Stimulated activated CD4-positive, alpha-beta T cell treated with anti-CD3 and anti-CD28 coated beads, Interleukin-12 subunit alpha, Interleukin-12 subunit beta, amount 100 ng/mL, for 24 hours (primary cell): ENCODE results near the gene BEST2.

Source experiments
- DNase-seq, 2 experiments: peaks; one replicate each; pipeline ENCODE4 v3.0.0-alpha.2; 2020; ENCODE audit warnings: low read depth in 2 of 2

Gene BEST2

DNA sequence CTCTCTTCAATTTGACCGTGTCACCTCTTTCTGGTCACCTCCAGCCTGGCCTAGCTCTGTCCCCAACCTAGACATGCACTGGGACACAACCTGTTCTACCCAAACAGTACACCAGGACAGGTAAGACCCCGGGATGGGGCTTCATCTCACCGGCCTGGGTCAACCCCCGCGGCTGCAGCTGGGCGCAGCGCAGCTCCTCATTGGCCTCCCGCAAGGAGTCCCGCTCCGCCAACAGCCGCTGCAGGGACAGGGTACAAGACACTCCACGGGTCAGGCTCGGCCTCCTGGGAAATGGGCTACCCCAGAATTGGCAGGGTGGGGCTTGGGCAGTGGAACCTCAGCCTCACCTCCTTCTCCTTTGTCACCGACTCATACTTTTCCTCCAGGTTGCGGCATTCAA lies 16.1 kb downstream of the BEST2 start:
- DNase-seq, result no peak

- peak in 1 of 2 experiments; percentile 51 for DNase-seq
Measured at GRCh38 chr19:12769689-12770088, 18.1 kb downstream of the BEST2 start.

- no peak for DNase-seq
Measured at GRCh38 chr19:12770922-12771321, 19.3 kb downstream of the BEST2 start.

DNA sequence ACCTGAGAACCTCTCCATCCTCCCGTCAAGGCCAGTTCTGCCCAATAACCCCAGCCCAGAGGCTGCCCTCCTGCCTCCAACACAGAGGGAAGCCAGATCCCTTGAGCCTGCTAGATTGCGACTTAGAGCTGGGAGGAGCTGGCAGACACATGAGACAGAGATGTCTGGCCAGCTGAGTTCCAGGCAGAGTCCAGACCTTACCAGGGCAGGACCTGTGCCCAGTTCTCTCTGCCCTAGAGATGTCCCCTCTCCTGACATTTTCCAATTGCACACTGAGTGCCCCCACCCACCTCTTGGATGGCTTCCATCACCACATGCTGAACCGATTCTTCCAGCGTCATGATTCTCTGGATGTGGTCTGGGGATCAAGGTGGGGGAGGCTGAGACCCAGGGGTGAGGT lies 20.7 kb downstream of the BEST2 start:
- no peak for DNase-seq

DNA sequence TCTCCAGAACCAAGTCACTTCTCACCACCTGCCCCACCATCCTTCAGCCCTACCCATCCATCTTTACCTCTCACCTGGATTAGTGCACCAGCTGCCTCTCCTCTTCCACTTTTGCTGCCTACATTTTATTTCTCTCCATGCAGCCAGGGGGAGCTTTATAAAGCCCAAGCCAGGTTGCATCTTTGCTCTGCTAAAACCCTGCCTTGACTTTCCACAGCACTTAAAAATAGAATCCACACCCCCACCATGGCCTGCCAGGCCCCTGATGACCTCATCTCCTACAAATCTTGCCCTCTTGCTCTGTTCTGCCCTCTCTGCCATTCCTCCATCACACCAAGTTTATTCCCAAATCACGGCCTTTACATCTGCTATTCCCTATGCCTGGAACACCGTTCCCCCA lies 22.0 kb downstream of the BEST2 start:
- DNase-seq, result no peak

DNA sequence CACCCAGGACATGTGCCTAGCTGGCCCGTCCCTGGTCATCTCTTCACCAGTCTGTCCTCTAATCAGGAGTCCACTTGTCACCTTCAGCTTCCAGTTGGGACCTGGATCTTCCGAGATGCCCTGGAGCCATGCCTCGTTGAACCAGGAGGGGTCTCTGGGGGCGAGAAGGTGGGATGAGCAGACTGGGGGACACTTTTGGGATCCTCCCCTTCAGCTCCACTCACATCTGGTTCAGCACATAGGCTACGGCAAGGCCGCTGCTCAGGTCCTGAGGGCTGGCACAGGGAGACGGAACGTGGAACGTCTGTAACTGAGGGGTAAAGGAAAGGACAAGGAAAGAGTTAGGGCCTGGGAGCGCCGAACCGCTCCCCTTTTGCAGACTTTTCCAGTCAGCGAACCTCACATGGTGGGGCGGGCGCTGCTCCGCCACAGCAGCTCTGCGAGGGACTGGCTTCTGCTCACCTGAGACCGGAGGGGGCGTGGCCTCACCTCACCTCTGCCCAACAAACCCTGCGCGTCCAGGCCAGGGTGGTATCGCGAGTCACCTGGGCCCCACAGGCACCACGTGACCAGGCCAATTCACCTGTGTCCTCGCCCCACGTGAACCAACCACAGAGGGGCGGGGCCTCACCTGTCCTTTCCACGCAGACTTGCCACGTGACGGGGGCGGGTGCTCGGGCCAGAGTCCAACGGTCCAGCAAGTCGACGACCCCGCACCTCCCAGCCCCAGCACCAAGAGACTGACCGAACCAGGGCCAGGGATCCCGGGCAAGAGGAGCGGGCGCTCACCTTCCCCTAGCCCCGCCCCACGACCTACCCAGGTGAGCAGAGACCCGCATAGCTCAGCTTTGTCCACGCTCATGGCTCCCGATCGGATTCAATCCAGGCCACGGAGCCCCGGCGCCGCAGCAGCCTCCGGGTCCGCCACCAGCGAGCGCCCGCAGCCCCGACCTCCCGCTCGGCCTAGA lies 23.3 kb downstream of the BEST2 start, which contains the start of gene HOOK2:
Gene HOOK2, minus strand, starts transcription at position 965 of the 968 bp plus-strand sequence. Its CDS starts 103 bp downstream, at position 862.
- no peak for DNase-seq

- peak; percentile 60 to 81 for DNase-seq
Measured at GRCh38 chr19:12777217-12778016, 25.8 kb downstream of the BEST2 start.

DNA sequence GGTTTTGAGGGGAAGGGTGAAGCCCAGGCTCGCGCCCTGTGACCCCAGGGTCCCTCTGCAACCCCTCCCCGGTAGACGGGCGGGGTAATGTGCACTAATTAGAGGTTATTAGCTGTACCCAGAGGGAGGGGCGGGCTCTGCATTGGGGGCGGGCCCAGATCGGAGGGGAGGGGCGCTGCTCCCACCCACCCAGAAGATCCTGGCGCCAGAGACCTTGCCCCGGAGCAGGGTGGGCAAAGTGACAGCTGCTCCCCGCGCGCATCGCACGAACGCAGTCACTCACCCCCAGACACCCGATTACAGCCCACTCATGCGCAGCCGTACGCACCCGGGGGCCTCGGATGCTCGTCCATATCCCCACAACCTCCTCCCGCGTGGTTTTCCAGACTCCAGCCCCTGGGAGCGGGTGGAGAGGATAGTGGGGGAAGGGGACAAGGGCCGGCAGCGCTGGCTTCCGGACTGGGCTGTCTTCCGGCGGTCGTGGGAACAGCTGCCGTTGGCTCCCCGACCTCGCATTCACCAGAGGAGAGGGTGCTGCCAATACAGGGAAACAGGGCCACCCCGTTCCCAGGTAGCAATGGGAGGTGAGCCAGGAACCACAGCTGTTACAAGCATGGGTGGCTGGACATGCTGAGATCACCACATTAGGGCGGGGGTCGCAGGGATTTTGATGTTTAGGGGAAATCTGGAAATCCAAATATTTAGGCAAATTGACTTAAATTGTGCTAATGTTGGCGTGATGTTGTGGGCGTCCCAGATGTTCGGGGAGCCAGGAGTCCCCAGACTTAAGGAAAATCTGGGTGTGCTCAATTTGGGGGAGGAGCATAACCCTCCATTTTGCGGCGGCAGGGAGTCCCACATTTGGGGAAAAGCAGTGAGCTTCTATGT lies 26.7 kb downstream of the BEST2 start:
- DNase-seq, result peak in 1 of 2 experiments; percentile 33

GRCh38 chr19:12778905-12779161 lies 27.2 kb downstream of the BEST2 start:
- DNase-seq, result no peak

DNA sequence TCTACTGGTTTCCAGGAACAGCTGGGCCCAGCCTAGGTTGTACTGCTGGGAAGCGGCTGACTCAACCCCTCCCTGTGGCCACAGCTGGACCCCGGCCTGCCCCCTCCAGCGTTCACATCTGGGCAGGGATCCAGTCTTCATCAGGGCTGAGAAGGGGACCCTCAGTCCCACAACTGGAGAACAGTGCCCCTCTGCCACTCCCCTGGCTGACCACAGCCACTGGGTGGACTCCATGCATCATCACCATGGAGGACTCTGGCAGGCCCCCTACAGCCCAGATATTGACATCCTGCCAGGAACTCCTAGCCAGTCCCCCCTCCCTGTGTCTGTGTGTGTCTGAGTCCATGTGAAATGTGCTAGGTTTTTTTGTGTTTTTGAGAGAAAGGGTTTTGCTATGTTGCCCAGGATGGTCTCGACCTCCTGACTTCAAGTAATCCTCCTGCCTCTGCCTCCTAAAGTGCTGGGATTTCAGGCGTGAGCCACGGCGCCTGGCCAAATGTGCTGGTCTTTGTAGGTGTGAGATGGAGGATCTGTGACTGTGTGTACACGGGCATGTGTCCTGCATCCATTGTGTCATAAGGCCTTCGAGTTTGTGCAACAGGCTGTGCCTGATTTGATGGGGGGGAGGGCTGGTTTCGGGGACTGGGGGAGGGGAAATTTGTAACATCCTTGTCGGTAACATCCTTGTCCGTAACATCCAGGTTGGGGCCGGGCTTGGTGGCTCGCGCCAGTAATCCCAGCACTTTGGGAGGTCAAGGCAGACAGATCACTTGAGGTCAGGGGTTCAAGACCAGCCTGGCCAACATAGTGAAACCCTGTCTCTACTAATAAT lies 27.8 kb downstream of the BEST2 start:
- DNase-seq, result no peak

DNA sequence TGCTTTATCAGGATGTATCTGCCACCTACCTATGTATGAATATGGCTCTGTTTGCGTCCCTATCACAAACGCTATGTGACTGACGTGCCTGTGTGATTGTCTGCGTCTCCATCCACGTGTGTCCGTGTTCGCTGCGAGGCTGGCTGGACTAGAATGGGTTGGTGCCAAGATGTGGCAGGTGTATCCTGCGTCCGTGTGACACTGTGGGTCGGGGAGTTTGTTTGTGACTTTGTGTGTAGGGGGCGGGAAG lies 30.5 kb downstream of the BEST2 start:
- no peak for DNase-seq

GRCh38 chr19:12782424-12783290 lies 31.1 kb downstream of the BEST2 start:
- DNase-seq, result peak; percentile 75 to 89

DNA sequence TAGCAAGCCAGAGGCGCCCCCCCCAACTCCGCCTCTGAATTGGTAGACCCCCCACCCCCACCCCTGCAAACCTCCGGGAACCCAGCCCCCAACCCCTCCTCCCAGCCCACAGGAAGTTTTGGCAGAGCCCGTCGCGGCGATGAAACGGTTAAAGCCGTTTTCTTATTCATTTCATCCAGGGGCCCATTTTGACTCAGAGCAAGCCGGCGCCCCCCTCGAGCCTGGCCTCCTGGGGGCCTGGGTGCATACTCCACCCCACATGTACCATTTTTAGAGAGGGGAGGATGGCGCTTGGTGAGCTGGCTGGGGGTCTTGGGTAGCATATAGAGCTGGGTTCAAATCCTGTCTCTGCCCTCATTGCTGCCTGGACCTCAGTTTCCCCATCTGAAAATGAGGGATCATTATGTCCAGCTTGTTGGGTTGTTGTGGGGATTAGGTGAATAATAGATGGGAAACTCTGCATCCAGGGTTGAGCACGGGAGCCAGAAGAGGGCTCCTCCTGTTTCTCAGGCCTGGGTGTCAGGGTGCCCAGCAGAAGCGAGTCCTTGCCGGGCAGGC lies 31.8 kb downstream of the BEST2 start:
- peak in 1 of 2 experiments; percentile 55 for DNase-seq

- DNase-seq, result no peak
Measured at GRCh38 chr19:12783849-12784393, 32.3 kb downstream of the BEST2 start.

DNA sequence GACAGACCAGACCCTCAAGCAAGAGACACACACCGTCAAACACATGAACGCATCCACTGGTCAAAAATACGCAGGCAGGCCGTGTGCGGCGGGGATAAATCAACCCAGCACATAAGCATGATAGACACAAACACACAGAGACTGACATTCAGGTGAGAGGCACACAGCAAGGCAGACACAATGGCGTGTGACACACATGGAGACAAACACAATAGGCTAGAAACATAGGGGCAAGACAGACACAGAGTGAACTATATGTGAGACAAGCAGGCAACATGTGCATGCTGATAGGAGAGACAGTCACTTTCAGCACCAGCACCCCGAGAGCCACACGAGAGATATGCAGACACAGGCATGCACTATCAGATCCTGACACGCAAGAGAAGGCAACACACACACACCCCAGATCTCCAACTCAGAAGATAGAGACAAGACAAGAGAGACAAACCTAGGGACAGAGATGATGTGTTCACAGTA lies 32.8 kb downstream of the BEST2 start:
- DNase-seq, result no peak

- DNase-seq, result no peak
Measured at GRCh38 chr19:12784871-12785430, 33.4 kb downstream of the BEST2 start.

DNA sequence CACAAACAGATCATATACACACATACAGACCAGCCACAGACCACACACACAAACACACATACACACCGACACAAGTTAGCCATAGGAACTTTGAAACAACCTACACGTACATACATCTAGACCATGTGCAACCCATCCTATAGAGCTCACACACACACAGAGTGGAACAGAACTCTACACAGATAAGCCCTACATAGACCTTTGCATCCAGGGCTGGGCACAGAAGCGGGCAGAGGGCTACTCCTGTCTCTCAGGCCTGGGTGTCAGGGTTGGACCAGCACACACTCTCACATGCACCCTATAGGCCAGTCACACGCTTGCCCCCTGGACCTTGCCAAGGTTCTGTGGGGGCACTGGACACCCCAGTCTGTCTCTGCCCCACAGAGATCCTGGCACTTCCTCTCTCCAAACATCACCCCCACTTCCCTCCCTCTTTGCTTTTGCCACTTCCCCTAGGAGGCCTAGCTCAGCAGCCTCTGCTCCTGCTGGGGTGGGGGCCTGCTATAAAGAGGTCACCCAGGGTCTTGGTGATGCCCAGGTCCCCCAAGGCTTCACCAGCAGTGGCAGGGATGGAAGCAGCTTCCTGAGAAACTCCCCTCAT lies 33.9 kb downstream of the BEST2 start:
- DNase-seq, result no peak

GRCh38 chr19:12786141-12786870 lies 34.7 kb downstream of the BEST2 start:
- no peak for DNase-seq
